HL-60 (cell line): ENCODE data around the gene PXDN.

Source experiments
- DNase-seq, 2 experiments: peaks; one replicate each; pipeline ENCODE4 v3.0.0-alpha.2; 2010 to 2020; ENCODE audit warnings: low read depth in 1 of 2, low spot score in 1 of 2
- H3K27ac ChIP-seq: fragments of 250-450 bp; sonication (Bioruptor Pico); replicated peaks from 2 replicates; pipeline ENCODE4 v1.5.1; 2020; ENCODE audit warnings: mild to moderate bottlenecking, moderate library complexity
- H3K27me3 ChIP-seq: fragments of 250-450 bp; sonication (Bioruptor Pico); 2 replicates; pipeline ENCODE4 v1.5.1; 2021; ENCODE audit warnings: mild to moderate bottlenecking, moderate library complexity; ENCODE audit not compliant: insufficient read depth, poor library complexity, severe bottlenecking
- H3K4me3 ChIP-seq: replicated peaks from 2 replicates; pipeline ENCODE4 v1.5.1; 2011; ENCODE audit warnings: mild to moderate bottlenecking, control low read depth, low read length; ENCODE audit not compliant: insufficient read depth
- GABPA ChIP-seq: IDR thresholded peaks from 2 replicates; pipeline ENCODE4 v1.6.1; 2012; ENCODE audit warnings: low read depth
- POLR2AphosphoS5 ChIP-seq: IDR thresholded peaks from 2 replicates; pipeline ENCODE4 v1.6.1; 2012; ENCODE audit warnings: low read depth
- SPI1 ChIP-seq: IDR thresholded peaks from 2 replicates; pipeline ENCODE4 v1.6.1; 2012; ENCODE audit warnings: low read depth, mild to moderate bottlenecking, borderline replicate concordance
- TF ChIP-seq, protein P1 (sequence below): IDR thresholded peaks from one replicate; pipeline ENCODE4 v1.5.1; 2011; ENCODE audit warnings: low read length, control low read depth, inconsistent platforms; ENCODE audit not compliant: insufficient read depth
- TF ChIP-seq, protein P2 (sequence below): IDR thresholded peaks from 2 replicates; pipeline ENCODE4 v1.6.1; 2012; ENCODE audit warnings: low read depth; ENCODE audit not compliant: insufficient replicate concordance

Gene PXDN

DNA sequence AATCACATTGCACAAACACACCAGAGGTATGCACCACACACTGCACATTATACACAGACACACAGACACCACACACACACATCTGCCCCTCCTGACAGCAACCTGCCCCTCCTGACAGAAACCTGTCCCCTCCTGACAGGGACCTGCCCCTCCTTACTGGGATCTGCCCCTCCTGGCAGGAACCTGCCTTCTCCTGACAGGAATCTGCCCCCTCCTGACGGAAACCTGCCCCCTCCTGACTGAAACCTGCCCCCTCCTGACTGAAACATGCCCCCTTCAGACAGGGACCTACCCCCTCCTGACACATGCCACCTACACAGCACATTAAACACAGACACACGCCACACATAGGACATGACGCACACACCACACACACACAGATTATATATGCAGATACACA lies 88.9 kb downstream of the PXDN start:
- H3K4me3 ChIP-seq, result no peak overlapping the region
- no peak overlapping the region for H3K27ac ChIP-seq
- no peaks in the 10 kb centered on the region for H3K27me3 ChIP-seq
- no peak for DNase-seq
- TF ChIP-seq, protein P1, sequence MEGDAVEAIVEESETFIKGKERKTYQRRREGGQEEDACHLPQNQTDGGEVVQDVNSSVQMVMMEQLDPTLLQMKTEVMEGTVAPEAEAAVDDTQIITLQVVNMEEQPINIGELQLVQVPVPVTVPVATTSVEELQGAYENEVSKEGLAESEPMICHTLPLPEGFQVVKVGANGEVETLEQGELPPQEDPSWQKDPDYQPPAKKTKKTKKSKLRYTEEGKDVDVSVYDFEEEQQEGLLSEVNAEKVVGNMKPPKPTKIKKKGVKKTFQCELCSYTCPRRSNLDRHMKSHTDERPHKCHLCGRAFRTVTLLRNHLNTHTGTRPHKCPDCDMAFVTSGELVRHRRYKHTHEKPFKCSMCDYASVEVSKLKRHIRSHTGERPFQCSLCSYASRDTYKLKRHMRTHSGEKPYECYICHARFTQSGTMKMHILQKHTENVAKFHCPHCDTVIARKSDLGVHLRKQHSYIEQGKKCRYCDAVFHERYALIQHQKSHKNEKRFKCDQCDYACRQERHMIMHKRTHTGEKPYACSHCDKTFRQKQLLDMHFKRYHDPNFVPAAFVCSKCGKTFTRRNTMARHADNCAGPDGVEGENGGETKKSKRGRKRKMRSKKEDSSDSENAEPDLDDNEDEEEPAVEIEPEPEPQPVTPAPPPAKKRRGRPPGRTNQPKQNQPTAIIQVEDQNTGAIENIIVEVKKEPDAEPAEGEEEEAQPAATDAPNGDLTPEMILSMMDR, result no peak
- TF ChIP-seq GABPA, result no peak
- no peak for TF ChIP-seq SPI1
- TF ChIP-seq, protein P2, sequence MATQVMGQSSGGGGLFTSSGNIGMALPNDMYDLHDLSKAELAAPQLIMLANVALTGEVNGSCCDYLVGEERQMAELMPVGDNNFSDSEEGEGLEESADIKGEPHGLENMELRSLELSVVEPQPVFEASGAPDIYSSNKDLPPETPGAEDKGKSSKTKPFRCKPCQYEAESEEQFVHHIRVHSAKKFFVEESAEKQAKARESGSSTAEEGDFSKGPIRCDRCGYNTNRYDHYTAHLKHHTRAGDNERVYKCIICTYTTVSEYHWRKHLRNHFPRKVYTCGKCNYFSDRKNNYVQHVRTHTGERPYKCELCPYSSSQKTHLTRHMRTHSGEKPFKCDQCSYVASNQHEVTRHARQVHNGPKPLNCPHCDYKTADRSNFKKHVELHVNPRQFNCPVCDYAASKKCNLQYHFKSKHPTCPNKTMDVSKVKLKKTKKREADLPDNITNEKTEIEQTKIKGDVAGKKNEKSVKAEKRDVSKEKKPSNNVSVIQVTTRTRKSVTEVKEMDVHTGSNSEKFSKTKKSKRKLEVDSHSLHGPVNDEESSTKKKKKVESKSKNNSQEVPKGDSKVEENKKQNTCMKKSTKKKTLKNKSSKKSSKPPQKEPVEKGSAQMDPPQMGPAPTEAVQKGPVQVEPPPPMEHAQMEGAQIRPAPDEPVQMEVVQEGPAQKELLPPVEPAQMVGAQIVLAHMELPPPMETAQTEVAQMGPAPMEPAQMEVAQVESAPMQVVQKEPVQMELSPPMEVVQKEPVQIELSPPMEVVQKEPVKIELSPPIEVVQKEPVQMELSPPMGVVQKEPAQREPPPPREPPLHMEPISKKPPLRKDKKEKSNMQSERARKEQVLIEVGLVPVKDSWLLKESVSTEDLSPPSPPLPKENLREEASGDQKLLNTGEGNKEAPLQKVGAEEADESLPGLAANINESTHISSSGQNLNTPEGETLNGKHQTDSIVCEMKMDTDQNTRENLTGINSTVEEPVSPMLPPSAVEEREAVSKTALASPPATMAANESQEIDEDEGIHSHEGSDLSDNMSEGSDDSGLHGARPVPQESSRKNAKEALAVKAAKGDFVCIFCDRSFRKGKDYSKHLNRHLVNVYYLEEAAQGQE, result no peak
- TF ChIP-seq POLR2AphosphoS5, result no peak

DNA sequence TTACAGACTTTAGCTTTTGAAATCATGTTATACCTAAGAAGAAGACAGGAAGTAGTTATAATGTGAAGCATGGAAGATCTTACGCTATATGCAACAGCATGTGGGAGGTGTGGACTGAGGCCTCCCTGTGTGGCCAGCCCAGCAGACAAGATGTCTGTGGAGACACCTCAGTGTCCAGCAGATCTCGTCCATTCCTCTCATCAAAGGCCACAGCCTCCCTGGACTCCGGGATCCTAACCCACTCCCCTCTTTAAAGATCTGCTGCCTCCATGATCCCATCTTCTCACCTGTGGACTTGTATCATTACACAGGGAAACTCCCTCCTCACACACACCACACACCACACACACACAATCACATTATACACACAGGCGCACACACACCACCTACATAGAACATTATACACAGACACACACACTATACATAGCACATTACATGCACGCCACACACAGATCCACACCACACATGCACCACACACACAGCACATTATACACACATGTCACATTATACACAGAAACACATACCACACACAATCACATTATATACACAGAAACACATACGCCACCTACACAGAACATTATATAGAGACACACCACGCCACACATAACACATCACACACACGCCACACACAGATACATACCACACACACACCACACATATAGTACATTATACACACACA lies 89.5 kb downstream of the PXDN start:
- TF ChIP-seq SPI1 (no peak), POLR2AphosphoS5 (no peak), GABPA (no peak)
- TF ChIP-seq, protein P2, result no peak
- TF ChIP-seq, protein P1, result no peak
- H3K27ac ChIP-seq, result no peak overlapping the region
- H3K27me3 ChIP-seq, result no peaks in the 10 kb centered on the region
- no peak for DNase-seq
- H3K4me3 ChIP-seq, result no peak overlapping the region

DNA sequence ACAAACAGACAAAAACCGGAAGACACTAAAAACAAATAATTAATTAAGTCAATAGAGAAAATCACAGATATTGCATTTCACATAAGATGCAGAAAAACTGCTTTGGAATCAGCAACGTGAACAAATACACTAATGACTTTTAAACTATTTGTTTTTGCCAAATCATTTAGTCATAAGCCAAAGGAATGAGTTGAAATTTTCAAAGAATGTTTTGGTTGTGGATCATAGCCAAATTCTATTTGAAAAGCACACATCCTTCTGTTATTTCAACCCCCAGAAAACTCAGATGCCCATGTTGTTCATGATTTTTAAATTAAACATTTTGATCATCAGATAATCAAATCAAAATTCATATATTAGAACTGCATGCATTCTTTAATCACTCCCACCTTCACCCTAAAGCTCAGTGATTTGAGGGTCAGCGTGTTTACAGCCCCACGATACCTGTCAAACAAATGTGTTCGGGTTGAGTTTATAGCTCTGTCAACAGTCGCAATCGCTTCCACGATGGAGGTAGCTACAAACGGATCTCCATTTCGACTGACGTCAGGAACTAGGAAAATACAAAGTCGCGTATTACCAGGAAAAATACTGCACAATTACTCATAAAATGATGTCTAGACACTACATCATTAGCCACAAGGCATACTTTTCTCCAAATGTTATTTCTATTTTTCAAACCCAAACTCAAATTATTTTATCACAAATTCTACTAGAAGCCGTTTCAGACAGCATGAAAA lies 90.2 kb downstream of the PXDN start:
- DNase-seq, result no peak
- no peaks in the 10 kb centered on the region for H3K27me3 ChIP-seq
- H3K4me3 ChIP-seq, result no peak overlapping the region
- no peak for TF ChIP-seq SPI1
- TF ChIP-seq POLR2AphosphoS5, result no peak
- TF ChIP-seq, protein P2, result no peak
- TF ChIP-seq GABPA, result no peak
- TF ChIP-seq, protein P1, result no peak
- no peak overlapping the region for H3K27ac ChIP-seq
